HG03103 (cell line): ENCODE data around the gene FBXO34.
"Not testable (repeated sequence)": the region's sequence is repeated elsewhere in the genome, so short reads cannot be mapped to it uniquely, and the experiment has no call there.

Experiments used
- ATAC-seq: cut with Tn5 transposase; IDR thresholded peaks from one replicate; pipeline ENCODE4 v1.9.1; 2021; ENCODE audit warnings: low read depth; ENCODE audit not compliant: unreplicated experiment

FBXO34 gene

GRCh38 chr14:55373784-55374705, 102.8 kb downstream of the FBXO34 start:
- ATAC-seq = no peak

GRCh38 chr14:55374771-55375170, 103.5 kb downstream of the FBXO34 start:
- no peak for ATAC-seq

- no peak for ATAC-seq
Measured at GRCh38 chr14:55377236-55377635, 106.0 kb downstream of the FBXO34 start.

- no peak for ATAC-seq
Measured at GRCh38 chr14:55381040-55381439, 109.8 kb downstream of the FBXO34 start.

GRCh38 chr14:55381561-55381960, 110.3 kb downstream of the FBXO34 start:
- ATAC-seq = no peak

GRCh38 chr14:55382483-55382882, 111.3 kb downstream of the FBXO34 start:
- no peak for ATAC-seq

GRCh38 chr14:55383056-55383466, 111.8 kb downstream of the FBXO34 start:
- not testable (repeated sequence) for ATAC-seq

GRCh38 chr14:55383541-55384140, 112.4 kb downstream of the FBXO34 start:
- no peak for ATAC-seq

- no peak for ATAC-seq
Measured at GRCh38 chr14:55384536-55384935, 113.3 kb downstream of the FBXO34 start.

- no peak for ATAC-seq
Measured at GRCh38 chr14:55386037-55386808, 115.0 kb downstream of the FBXO34 start.

- ATAC-seq = no peak
Measured at GRCh38 chr14:55387121-55387520, 115.9 kb downstream of the FBXO34 start.

GRCh38 chr14:55388160-55388559, 116.9 kb downstream of the FBXO34 start:
- ATAC-seq = no peak

GRCh38 chr14:55389330-55389729, 118.1 kb downstream of the FBXO34 start:
- no peak for ATAC-seq

GRCh38 chr14:55398679-55399078, 127.5 kb downstream of the FBXO34 start:
- no peak for ATAC-seq

- no peak for ATAC-seq
Measured at GRCh38 chr14:55399183-55399582, 128.0 kb downstream of the FBXO34 start.

- ATAC-seq = no peak
Measured at GRCh38 chr14:55399852-55400251, 128.6 kb downstream of the FBXO34 start.

GRCh38 chr14:55401751-55402150, 130.5 kb downstream of the FBXO34 start:
- no peak for ATAC-seq
